ENCODE data around the gene PPP1R3E.
"Not testable (repeated sequence)": the region's sequence is repeated elsewhere in the genome, so short reads cannot be mapped to it uniquely, and the experiment has no call there.

DNA sequence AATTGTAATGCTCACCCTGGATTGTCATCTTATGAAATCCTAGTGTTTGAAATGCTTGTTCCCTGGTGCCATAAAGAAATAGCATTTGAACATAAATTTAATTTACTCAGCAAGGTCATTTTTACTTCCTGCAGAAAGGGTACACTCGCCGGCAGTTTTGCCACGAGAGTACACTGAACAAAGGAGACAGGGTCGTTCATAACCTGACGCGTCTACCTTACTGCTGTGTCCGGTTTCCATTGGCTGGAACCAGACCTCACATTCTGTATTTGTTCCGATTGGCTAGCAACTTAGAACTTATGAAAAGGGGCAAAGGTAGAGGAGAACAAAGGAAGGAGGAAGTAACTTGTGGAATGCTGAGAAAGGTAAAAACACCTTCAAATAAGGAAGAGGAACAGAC, 41.8 kb downstream of the PPP1R3E start:
- not testable (repeated sequence) for TF ChIP-seq POLR2A (IDR thresholded peaks at IDR 0.05; ENCODE audit: extremely low read depth, insufficient read length)
- TF ChIP-seq, protein P1, sequence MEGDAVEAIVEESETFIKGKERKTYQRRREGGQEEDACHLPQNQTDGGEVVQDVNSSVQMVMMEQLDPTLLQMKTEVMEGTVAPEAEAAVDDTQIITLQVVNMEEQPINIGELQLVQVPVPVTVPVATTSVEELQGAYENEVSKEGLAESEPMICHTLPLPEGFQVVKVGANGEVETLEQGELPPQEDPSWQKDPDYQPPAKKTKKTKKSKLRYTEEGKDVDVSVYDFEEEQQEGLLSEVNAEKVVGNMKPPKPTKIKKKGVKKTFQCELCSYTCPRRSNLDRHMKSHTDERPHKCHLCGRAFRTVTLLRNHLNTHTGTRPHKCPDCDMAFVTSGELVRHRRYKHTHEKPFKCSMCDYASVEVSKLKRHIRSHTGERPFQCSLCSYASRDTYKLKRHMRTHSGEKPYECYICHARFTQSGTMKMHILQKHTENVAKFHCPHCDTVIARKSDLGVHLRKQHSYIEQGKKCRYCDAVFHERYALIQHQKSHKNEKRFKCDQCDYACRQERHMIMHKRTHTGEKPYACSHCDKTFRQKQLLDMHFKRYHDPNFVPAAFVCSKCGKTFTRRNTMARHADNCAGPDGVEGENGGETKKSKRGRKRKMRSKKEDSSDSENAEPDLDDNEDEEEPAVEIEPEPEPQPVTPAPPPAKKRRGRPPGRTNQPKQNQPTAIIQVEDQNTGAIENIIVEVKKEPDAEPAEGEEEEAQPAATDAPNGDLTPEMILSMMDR (IDR thresholded peaks at IDR 0.05; ENCODE audit: low read depth, low read length): not testable (repeated sequence)

Data from NB4 (cell line).